Measurements from ENCODE around the gene MYO16.

MYO16 gene

GRCh38 chr13:109256866-109257760, 627.7 kb downstream of the MYO16 start:
- DNase-seq: no peak
